Activated effector memory CD4-positive, alpha-beta T cell treated with Interleukin-2 at 50 U/mL for 16 hours (primary cell): ENCODE data around the gene THEM5.

Source experiments
- DNase-seq: peaks from one replicate; pipeline ENCODE4 v3.0.0-alpha.2; 2020

THEM5 gene

DNA sequence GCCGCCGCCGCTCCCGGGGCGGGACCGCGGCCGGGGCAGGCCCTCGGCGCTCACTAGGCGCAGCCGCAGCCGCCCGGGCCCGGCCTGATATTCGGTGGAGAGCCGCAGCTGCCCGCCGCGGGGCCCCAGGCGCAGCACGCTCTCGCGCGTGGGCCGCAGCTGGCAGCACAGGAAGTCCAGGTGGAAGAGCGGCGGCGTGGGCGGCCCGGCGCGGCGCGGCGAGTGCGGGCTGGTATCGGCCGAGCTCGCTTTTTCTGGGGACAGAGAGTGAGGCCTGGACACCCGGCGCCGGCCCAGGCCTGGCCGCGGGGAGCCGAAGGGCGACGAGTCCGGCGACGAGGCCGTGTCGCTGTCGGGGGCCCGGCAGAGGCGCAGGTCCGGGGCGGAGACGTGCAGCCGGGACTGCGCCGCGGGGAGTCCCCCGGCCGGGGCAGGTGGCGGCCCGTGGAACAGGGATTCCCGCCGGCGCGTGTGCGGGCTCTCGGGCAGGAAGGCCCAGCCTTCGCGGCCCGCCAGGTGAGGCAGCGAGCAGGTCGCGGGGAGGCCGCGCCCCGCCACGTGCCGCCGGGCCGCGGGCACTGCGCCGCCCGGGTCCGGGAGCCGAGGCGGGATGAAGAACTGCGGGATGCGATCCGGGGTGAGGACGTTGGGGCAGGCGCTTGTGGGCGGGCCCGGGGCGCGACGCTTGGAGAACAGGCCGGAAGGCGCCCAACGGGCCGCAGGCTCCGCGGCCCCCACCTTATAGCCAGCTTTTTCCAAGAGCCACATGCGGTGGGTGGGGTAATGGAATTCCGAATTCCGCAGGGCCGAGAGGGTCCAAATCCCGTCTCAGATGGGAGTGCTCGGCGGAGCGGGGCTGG is 15.1 kb downstream of the THEM5 start:
- DNase-seq, result no peak

DNA sequence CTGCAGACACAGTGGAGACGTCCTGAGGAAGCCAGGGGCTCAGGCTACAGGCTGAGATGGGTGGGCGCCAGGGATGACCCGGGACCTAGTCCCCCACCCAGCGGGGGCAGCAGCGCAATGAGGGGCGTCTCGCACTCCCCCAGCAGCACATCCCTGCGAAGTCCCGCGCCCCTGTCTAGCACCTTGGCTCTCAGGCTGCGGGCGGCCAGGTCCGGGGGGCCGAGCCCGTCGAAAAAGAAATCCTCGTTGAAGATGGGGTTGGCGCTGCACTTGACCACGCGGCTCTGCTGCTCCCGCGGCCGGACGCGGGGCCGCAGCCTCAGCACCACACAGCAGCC is 15.7 kb downstream of the THEM5 start:
- no peak for DNase-seq

DNA sequence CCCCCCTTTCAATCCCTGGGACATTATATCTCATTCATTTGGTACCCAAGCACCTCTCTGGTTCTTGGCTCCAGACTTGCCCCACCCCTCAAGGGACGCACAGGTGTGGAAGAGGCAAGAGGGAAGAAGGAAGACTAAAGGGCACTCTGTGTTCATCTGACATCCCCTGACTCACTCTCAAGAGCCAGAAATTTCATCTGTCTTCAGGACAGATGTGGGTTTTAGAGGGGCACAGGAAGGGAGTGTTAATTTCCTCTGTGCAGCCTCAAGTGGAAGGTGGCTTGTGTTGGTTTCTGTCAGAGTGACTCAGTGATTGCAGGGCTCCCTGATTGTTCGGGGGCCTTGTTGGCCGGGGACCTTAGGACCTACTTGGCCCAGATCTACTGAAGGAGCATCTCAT is 16.3 kb downstream of the THEM5 start:
- DNase-seq, result no peak

DNA sequence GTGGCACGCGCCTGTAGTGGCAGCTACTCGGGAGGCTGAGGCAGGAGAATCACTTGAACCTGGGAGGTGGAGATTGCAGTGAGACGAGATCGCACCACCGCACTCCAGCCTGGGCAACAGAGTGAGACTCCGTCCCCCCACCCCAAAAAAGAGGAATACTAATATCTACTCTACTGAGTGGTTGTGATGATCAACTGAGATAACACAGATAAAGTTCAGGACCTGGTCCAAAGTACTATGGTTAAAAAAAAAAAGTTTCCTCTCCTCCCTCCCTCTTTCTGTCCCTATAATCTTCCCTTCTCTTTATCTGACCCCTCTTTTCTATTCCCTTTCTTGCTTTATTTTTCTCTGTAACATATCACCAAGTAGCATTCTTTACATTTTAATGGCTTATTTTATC is 17.9 kb downstream of the THEM5 start:
- no peak for DNase-seq

DNA sequence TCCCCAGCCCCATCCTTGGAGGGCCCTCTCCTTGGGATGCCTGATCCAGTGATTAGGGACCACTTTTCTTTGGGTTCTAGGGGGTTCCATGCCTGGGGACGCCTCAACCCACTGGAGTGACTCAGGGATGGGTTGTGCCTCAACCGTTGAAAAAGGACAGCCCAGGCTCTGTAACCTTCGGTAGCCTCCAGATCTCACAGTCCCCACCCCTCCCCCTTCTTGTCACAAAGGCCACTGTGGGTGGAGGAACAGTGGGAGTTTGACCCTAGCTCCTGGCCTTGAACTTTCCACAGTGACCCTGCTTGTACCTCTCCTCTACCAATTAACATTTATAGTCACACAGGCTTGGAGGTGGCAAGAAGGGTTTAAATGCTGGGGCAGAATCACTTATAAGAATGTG is 19.3 kb downstream of the THEM5 start:
- no peak for DNase-seq

DNA sequence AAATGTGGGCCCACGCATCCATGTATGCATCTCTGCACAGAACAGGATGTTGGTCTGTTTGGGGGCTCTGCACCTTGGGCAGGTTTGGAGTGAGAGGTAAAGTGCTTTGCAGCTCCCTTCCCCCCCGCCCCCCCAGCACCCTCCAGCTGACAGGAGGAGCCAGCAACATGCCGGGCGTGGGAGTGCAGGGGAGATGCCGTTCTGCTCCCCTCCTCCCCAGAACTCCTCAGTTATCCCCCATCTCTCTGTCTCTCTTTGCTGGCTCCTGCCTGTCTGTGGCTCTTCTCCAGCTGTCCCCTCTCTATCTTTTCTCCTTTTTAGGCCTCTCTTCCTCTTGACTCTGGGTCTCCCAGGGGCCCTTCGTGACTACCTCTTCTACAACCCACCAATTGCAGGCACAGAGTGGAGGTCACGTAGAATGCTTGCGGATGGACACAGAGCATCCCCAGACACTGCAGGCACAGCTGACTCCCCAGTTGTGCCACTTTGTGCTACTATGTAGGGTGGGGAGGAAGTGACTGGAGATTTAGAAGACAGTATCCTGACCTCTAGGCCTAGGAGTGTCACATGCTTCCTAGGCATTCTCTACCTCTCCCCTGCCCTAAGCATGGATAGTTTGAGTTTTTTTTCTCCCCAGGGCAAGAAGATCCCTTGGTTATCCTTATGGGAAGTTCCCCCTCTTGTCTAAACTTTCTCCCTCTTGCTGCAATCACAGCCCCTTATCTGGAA is 20.2 kb downstream of the THEM5 start:
- no peak for DNase-seq

DNA sequence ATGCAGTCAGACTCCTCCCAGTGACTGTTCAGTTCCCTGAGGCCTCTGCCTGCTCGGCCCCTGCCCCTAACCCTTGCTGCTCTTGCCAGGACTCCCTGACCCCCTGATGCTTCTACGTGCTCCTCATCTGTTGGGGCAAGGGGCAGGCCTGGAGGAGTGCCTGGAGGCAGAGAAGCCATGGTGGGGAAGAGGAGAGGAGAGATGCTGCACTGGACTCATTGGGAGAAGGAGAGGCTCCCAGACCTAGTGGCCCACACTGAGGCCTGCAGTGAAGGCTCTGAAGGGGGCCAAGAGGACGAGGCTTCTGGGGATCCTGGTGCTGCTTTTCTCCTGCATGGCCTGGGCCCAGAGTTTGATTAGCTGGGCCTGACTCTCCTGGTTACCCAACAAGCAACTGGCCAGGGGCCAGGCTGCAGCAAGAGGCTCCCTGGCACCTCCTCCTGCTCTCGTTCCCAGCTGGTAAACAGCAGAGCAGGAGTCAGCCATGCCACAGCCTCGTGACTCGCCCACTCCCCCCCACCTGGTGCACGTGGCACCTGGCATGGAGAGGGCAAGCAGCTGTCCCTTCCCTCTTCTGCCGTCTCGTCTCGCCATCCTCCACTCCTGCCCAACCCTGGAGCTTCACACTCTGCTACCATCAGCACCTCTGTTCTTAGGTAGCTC is 21.1 kb downstream of the THEM5 start:
- no peak for DNase-seq

DNA sequence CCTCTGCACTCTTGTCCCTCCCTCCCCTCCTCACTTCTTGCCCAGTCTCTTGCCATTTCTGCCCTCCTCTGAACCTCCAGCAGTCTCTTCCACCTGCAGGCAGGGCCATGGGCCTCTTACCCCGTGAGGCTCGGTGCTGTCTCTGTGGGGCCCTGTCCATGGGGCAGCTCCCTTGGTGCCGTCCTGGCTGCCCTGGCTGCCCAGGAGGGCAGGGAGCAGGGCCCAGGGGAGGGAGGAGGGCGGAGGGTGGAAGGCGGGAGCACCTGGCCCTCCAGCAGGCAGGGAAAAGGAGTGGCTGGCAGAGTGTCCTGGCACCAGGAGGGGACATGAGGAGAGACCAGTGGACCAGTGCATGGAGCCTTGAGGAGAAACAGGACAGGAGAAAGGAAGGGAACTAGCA is 21.9 kb downstream of the THEM5 start, which contains the start of gene RORC:
Gene RORC, minus strand, starts transcription at position 198 of the 400 bp plus-strand sequence. Its CDS starts 38 bp downstream, at position 160.
- no peak for DNase-seq

DNA sequence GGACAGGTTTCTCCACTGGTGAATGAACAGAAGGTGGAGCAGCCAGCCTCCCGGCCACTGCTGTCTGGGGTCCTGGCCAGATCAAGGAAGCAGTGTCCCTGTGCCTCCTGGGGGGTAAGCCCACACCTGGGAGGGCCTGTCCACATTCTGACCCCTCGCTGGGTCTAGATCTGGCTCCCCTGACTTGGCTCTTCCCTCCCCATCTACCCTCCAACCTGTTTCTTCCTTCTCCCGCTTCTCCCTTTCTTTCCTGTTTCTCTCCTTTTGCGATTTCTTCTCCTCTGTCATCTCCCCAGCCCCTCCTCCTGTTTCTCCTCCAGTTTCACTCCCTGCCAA is 22.3 kb downstream of the THEM5 start:
- no peak for DNase-seq

DNA sequence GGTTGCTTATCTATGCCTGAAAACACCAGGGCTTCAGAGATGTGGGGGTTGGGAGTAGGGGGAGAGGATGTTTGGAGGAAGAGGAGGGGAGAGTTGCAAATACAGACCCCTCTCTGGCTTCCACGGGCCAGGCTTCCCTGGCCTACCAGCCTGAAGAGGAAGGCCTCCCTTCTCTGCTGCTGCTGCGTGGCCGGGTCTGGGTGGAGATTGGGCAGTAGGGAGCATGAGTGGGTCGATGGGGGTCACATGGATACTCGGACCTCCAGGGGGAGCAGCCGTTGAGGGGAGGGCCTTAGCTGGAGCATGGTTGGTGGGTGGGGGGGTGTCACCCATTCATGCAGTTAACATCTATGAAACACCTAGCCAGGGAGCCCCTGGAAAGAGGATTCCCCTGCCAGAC is 23.5 kb downstream of the THEM5 start:
- no peak for DNase-seq

DNA sequence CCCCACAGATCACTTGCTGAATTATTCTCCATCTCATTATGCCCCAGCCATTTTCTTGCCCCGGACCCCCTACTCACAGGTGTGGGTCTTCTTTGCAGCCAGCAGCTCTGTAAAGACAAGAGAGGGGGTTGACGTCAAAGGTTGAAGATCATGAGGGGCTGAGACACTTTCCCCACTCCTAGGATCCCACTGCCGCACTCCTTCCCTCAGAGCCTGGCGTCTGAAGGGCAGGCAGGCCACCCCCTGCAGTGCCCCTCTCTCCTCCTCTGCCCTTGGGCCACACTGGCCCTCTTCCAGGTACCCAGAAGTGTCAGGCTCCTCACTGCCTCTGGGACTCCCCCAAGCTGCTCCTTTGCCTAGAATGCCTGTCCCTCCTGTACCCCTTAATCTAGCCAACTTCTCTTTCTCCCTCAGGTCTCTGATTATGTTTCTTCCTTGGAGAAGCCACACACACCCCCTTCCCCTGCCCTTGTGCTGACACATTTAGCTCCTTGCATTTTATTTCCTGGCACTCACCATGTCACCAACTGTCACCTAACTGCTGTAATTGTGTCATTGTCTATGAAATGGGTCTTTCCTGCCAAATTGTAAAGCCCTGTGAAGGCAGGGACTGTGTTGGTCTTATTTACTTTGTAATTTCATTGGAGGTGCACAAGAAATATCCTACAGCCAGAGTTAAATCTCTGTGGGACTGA is 24.0 kb downstream of the THEM5 start:
- DNase-seq, result no peak

DNA sequence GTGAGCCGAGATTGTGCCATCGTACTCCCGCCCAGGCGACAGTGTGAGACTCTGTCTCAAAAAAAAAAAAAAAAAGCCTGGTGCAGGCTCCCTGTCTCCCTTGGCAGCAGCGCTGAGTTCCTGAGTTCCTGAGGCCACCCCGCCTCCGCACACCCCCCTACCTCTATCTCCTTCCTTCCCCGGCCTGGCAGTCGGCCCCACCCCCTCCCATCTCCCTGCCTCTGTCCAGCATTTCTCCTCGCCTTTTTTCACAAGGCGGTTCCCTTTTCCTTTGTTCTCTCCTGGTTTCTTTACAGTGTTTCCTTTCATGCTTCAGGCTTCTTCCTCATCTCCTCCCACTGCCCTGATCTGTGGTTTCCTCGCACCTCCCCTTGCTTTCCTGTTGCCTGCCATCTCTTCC is 24.6 kb downstream of the THEM5 start:
- no peak for DNase-seq

DNA sequence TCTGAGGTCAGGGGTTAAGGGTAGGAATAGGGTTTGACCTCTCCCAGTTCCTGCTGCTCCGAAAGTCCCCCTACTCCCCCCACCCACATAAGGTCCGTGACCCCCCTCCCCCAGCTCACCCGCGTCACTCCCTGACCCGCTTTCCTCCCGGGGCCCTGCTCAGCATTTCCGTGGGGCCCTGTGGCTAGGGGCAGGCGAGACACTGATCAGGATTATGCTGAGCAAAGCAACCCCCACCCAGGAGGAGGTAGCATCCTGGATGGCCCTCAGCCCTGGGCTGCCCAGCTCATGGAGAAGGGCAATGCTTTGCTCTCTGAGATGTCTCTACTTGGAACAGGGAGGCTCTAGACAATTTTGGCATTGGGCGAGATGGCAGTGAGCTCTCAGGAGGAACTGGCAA is 25.7 kb downstream of the THEM5 start:
- DNase-seq, result no peak

DNA sequence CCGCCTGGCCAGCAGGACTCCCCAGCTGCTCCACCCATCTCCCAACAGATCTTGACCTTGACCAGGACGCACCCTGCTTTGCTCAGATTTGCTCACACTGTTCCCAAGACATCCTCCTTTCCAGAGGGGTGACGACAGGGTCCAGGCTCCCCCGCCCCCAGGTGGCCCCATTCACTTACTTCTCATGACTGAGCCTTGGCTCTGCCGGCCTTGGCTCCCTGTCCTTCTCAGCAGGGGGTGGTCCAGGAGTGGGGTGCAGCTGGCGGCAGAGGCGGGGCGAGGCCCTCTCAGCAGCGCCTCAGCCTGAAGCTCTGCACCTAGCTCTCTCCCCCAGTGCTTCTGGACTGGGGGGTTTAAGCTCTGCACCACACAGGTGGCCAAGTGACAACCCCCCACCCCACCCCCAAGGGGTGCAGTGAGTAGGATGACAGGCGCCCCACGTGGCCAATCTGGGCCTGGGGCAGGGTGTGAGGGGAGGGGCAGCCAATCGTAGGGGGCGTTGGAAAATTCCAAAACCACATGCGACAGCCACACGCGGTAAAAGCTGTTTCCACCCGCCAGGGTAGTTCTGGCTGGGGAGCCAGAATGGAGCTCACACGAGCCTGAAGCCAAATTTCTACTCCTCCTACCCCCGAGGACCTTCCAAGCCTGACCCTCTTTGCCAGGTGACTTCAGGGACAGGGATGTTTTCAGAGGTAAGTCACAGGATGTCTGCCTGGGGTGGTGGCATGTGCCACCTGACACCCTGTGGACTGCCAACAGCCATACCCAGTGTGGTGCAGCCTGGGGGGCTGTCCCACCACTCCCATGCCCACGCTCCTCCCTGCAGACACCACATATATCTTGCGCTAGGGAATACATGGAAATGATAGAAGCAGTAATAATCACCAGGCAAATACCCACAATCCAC is 27.5 kb downstream of the THEM5 start:
- no peak for DNase-seq

DNA sequence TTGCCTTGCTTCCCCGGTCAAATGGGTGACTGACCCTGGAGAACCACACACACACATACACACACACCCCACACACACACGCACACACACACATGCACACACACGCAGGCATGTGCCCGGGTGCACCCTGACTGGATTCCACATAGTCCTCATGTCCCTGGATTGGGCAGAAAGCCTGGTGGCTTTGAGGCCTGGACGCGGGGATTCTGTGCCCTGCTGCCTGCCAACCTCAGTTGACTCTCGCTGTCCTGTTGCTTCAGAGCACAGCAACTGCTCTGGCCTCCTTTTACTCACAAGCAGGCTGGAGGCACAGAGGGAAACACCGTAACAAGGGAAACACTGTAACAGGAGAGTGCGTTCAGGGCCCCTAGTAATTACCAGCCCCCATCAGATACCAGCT is 28.3 kb downstream of the THEM5 start:
- DNase-seq, result no peak

DNA sequence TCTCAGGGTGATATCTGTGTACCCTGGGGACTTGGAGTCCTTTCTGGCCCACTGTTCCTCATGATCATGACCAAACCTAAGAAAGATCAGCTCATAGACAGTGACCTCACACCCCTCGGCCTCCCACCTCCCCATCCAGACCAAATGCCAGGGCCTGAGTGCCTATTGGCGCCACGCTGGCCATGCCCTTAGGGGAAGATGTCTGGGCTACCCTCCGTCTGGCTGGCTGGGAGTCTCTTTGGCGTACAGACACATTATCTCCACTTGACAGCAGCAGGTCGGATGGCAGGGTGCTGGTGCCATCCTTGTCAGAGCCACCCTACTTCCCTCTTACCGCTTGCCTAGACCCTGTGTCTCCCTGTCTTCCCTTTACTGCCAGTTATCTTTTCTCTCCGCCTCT is 30.3 kb downstream of the THEM5 start:
- DNase-seq, result no peak

DNA sequence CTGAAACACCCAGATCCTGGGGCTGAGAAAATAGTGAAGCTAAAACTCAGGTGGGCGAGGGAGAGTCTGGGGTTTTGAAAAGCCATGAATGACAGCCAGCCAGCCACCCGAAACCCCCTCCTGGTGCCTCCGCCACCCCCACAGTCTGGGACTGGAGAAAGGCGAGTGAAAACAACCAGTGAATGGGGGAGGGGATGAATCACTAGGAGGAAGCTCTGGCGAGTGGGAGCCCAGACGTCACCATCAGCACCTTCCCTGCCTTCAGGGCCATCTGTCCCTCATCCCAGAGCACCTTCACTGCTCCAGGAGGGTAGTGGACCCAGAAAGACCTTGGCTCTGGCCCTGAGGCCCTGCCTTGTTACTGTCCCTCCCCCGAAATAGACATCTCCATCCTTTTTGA is 31.1 kb downstream of the THEM5 start:
- DNase-seq, result no peak

DNA sequence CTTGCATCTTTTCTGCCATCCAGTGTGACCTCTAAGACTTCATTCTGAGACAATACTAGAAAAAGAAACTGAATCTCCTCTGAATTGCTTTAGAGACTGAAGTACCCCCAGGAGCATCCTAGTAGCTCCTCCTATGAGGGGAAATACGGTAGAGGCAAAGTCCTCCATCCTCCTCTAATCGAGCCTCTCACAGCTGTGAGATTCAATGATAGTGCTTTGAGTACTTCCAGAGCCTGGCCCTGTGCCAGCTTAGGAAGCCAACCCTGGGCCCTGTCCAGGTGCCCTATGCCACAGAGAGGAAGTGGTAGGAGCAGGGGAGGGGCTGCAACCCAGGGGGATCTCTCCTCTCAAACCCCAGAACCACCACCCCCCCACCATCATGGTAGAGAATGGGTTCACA is 32.6 kb downstream of the THEM5 start:
- no peak for DNase-seq

DNA sequence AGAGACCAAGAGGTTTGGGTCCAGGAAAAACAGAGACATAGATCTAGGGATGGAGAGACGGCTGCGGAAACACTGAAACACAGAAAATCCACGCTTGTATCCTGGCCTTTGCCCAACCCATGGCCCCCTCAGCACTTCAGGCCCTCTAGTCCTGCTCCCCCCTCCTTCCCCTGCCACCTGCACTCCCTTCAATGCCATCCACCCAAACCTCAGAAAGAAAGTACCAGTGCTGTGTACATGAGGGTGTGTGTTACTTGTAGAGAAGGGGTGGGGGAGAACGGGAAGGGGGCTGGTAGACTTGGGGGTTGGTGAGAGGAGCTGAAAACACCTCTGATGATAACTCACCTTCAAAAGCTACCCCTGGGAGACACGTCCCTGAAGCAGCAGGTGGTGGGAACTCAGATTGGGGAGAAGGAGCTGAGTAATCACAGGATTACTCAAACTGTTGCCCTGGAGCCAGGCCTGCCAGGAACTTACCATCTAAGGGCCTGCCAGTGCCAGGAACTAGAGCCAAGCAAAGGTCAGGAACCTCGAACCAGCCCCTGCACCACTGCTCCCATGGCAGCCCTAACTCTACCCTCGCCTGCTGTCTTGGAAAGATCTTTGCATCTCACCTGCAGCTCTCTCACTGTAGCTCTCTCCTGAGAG is 33.4 kb downstream of the THEM5 start:
- no peak for DNase-seq

DNA sequence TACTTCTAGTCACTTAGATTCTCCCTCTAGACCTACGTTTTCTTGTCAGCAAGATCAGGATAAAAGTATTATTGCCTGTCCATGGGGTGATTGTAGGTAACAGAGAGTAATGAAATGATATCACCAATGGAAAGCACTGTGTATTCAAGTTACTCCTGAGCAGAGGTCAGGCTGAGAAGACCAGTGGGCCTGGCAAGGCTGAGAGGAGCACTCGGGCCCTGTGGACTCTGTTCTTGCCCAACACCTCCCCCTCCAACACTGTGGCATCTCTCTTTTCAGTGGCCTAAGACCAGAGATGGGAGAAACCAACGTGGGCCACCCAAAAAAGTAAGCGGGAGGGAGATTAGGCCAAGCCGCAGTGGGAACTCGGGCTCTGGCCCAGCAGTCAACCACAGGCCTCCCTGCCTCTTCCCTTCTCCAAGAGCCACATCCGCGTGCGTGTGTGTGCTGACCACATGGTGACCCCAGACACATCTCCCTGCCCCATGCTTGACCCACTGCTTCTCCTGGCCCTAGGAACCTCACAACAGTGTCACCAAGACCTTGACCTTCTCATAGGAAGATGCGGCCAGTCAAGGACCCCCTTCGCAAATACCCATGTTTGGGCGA is 34.2 kb downstream of the THEM5 start:
- no peak for DNase-seq

DNA sequence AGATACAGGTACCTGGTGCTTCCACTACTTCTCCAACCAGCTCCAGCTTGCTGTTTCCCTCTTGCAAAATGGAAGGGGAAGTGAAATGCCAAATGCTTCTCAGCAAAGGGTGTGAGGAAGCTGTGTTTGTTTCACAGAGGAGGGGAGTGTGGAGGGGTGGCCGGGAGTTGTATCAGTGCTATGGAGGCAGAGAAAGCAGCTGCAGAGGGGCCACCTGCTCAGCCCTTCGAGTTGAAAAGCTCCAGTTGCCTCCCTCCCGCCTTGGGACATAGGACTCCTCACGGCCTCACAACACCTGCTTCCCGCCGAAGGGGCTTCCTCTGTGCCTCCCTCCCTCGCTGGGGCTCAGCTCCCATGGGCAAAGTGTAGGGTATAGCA is 36.2 kb downstream of the THEM5 start:
- no peak for DNase-seq
